Omental fat pad (tissue), 4 donors: ENCODE results near the gene PLEKHG3. TPM values are rescaled to one million over a fixed set of nuclear protein-coding genes. Genes with fewer than 3 reads are reported as not detected.

ENCODE experiments used
- ATAC-seq: fragments of 150-250 bp; one replicate; pipeline ENCODE4 v1.9.1; 2016; ENCODE audit warnings: mild to moderate bottlenecking, moderate library complexity; ENCODE audit not compliant: low FRiP score
- DNase-seq: peaks from one replicate; pipeline ENCODE4 v3.0.0-alpha.2; 2019; ENCODE audit warnings: low spot score
- total RNA-seq, 4 donors: library from RNA; depleted of rRNA; stranded (reverse); fragments of >200 nt; gene quantifications; one replicate each; pipeline ENCODE4 v1.1.0, GENCODE V29; 2016
- TF ChIP-seq, protein P1 (sequence below), 3 donors: fragments of 450-650 bp; IDR thresholded peaks; one replicate each; pipeline ENCODE4 v1.5.1; 2016 to 2017; ENCODE audit warnings: antibody characterized with exemption in 3 of 3, mild to moderate bottlenecking in 3 of 3, moderate library complexity in 2 of 3

The PLEKHG3 gene
- total RNA-seq, 4 donors from 2014 or later = 29.6 to 45.9 (median 37.5) TPM

DNA sequence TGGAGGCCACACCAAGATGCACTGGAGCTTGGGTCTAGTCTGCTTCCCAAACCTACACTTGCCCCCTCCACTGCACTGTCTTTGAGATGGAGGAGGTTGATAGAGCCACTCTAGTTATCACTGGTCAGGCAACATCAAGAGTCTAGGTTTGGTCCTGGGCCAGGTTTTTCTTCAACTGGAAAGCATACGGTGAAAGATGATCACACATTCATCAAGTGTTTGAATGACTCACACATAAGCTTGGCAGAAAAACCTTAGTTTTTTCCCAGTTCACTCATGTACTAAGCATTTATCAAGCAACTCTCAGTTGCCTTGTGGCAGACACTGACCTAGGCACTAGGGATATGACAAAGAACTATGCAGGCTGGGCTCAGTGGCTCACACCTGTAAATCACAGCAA is 84.5 kb downstream of the PLEKHG3 start:
- DNase-seq (no peak), ATAC-seq (peak; percentile 83)
- TF ChIP-seq, protein P1, sequence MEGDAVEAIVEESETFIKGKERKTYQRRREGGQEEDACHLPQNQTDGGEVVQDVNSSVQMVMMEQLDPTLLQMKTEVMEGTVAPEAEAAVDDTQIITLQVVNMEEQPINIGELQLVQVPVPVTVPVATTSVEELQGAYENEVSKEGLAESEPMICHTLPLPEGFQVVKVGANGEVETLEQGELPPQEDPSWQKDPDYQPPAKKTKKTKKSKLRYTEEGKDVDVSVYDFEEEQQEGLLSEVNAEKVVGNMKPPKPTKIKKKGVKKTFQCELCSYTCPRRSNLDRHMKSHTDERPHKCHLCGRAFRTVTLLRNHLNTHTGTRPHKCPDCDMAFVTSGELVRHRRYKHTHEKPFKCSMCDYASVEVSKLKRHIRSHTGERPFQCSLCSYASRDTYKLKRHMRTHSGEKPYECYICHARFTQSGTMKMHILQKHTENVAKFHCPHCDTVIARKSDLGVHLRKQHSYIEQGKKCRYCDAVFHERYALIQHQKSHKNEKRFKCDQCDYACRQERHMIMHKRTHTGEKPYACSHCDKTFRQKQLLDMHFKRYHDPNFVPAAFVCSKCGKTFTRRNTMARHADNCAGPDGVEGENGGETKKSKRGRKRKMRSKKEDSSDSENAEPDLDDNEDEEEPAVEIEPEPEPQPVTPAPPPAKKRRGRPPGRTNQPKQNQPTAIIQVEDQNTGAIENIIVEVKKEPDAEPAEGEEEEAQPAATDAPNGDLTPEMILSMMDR (IDR thresholded peaks at IDR 0.05) = no peak

DNA sequence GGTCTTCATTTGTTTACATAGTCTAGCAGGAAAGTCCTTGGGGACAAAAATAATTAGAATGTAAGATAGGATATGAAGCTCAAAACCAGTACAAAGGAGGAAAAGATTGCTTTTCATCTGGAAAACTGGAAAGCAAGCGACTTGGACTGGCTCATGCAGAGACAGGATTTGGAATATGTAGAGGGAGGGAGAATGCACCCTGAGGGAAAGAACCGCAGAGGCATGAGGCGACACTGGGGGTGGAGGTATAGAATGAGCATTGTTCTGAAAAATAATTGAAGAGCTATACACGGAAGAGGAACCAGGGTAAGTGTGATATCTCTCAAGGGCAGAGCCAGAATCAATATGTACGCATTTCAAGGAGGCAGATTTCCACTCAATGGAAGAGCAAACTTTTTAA is 85.5 kb downstream of the PLEKHG3 start:
- TF ChIP-seq, protein P1 (IDR thresholded peaks at IDR 0.05) = no peak
- DNase-seq = no peak
- ATAC-seq = no peak

DNA sequence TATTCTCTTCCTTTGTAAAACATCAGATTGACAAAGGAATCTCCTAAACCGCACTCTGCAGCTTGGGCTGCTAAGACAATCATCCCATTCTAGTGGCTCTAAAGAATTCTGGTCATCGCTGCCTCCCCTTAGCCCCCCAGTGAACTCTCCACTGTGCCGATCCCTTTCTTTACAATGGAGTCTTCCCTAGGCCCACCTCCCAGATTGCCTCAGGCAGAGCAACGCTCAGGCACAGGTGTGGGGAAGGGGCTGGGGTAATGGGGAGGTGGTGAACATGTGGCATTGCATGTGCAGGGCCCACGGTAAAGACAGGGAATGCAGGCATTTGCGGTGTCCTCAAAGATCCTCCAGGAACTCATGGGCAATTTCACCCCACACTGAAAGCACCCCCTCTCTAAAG is 86.3 kb downstream of the PLEKHG3 start:
- ATAC-seq (no peak), DNase-seq (no peak)
- TF ChIP-seq, protein P1 (IDR thresholded peaks at IDR 0.05) = no peak

DNA sequence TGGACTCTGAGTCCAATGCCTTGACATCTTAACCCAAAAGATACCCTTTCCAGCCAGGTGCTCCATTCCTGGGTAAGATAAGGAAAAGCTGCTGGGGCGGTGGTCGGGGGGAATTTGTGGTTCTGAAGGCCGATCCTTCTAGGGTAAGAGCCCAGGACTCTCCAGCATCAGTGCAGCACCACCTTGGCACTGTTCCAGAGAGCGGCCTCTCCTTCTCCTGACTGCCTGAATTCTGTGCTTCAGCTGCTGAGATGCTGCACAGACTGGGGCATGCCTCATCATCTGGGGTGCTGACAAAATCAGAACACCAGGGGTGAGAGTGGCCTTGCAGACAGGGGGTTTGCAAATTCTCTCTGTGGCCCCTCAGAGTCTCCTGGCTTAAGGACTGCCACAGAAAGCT is 88.0 kb downstream of the PLEKHG3 start:
- DNase-seq (no peak), ATAC-seq (no peak)
- TF ChIP-seq, protein P1 (IDR thresholded peaks at IDR 0.05) = no peak

DNA sequence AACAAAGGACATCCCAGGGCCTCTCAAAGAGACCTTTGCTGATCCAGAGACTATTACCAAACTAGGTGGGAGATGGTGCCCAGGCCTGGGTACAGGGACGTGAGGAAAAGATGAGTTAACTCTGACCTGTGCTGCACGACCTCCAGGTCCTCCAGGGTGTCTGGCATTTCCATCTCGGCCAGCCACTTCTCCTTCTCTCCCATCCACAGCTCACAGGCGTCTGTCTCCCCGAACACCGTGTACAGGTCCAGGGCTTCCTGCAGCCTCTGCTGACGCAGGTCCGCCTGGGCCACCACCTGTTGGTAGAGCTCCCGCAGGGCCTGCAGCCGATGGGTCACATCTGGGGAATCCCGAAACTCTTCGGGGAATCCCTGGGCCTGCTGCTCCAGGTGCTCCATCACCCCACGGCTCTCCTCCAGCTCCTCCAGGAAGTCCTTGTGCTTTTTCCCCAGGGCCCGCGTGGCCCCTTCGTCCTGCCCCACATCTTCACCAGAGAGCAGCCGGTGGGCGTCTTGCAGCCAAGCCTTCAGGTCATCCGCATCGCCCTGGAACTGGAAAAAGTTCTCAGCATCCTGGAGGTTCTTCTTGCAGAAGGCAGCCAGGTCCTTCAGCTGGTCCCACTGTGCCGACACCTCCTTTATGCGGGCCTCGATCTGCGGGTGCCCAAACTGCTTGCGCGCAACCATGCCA is 88.8 kb downstream of the PLEKHG3 start:
- TF ChIP-seq, protein P1 (IDR thresholded peaks at IDR 0.05) = no peak
- DNase-seq (no peak), ATAC-seq (no peak)

DNA sequence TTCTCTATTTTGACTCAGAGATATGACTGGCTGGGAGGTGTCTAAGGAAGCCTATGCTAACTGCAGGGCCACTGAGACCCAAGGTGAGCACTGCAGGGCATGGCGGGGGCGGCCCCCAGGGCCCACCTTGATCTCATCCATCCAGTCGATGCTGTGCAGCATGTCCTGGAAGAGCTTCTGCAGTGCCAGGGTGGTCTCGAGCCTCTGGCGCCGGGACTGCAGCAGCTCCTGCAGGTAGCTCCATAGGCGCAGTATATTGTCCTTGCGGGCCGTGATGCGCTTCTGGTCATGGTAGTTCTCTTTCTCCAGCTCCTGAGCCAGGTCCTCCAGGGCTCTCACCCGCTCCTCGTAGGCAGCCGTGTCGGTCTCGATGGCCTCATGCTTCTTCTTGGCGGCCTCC is 91.0 kb downstream of the PLEKHG3 start:
- TF ChIP-seq, protein P1 (IDR thresholded peaks at IDR 0.05) = no peak
- no peak for ATAC-seq
- no peak for DNase-seq

DNA sequence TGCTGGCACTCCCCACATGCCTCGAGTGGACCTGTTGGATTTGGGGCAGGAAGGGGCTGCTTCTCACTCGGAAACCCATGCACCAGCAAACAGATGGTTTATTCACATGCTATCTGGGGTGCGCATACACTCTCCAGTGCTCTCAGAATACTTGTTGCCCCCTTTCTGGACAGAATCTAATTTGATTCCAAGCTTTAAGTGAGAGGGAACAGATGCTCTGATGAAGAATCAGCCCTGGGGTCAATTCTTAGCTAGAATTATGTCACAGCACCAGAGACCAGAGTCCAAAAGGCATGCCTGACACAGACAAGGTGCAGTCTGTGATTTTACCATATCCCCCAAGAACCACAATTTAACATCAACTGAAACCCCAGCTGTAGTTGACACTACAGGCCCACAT is 91.7 kb downstream of the PLEKHG3 start:
- no peak for DNase-seq
- ATAC-seq = no peak
- TF ChIP-seq, protein P1 (IDR thresholded peaks at IDR 0.05) = no peak
